PC-9 (cell line): ENCODE data around the gene ADARB2. TPM values are rescaled to one million over a fixed set of nuclear protein-coding genes. Genes with fewer than 3 reads are reported as not detected.

Source experiments
- BruUV-seq: library from RNA; stranded (reverse); fragments of 400-500 nt; replicated peaks from 2 replicates; lab custom pipeline; 2021; lab: Mats Ljungman, UMichigan
- CTCF ChIA-PET: fragments of 300-600 bp; sonication (Branson Sonifier 250); formaldehyde crosslinking; loops from one replicate; lab custom pipeline; 2022; ENCODE audit warnings: antibody characterized with exemption; lab: Charles Lee
- POLR2A ChIA-PET: fragments of 300-600 bp; sonication (Branson Sonifier 250); formaldehyde crosslinking; loops from one replicate; lab custom pipeline; 2022; ENCODE audit warnings: antibody characterized with exemption; ENCODE audit not compliant: unreplicated experiment; lab: Charles Lee
- DNase-seq, 2 experiments: peaks; one replicate each; pipeline versions ENCODE4 v3.0.0 to v3.0.0-alpha.2; 2015 to 2022; ENCODE audit warnings: mixed read lengths in 1 of 2
- H2AFZ ChIP-seq: fragments of 200-600 bp; sonication (generic); 2 replicates; pipeline ENCODE4 v1.8.1; 2017; ENCODE audit warnings: antibody characterized with exemption
- H3F3A ChIP-seq: fragments of 200-600 bp; sonication (generic); 2 replicates; pipeline ENCODE4 v1.8.1; 2017; ENCODE audit warnings: antibody characterized with exemption, mild to moderate bottlenecking, low read depth; ENCODE audit not compliant: insufficient read depth
- H3K27ac ChIP-seq: fragments of 200-600 bp; sonication (generic); 2 replicates; pipeline ENCODE4 v1.6.1; 2016; ENCODE audit warnings: mixed run types
- H3K27me3 ChIP-seq: fragments of 200-600 bp; sonication (generic); 2 replicates; pipeline ENCODE4 v1.6.1; 2016; ENCODE audit warnings: low read depth, mixed run types; ENCODE audit not compliant: insufficient read depth
- H3K36me3 ChIP-seq: fragments of 200-600 bp; sonication (generic); 2 replicates; pipeline ENCODE4 v1.6.1; 2016; ENCODE audit warnings: low read depth, mixed run types
- H3K4me1 ChIP-seq: fragments of 200-600 bp; sonication (generic); replicated peaks from 2 replicates; pipeline ENCODE4 v1.6.1; 2016; ENCODE audit warnings: mixed run types; ENCODE audit not compliant: insufficient read depth
- H3K4me2 ChIP-seq: fragments of 200-600 bp; sonication (generic); 2 replicates; pipeline ENCODE4 v1.6.1; 2017; ENCODE audit warnings: mixed run types
- H3K4me3 ChIP-seq: fragments of 200-600 bp; sonication (generic); 2 replicates; pipeline ENCODE4 v1.6.1; 2016; ENCODE audit warnings: mixed run types
- H3K79me2 ChIP-seq: fragments of 200-600 bp; sonication (generic); 2 replicates; pipeline ENCODE4 v1.6.1; 2017; ENCODE audit warnings: low read depth, mixed run types
- H3K9me2 ChIP-seq: fragments of 200-600 bp; sonication (generic); 2 replicates; pipeline ENCODE4 v1.8.1; 2017; ENCODE audit warnings: mild to moderate bottlenecking; ENCODE audit not compliant: insufficient read depth
- H3K9me3 ChIP-seq: fragments of 200-600 bp; sonication (generic); 2 replicates; pipeline ENCODE4 v1.8.1; 2016; ENCODE audit warnings: low read depth; ENCODE audit not compliant: insufficient read depth
- H4K20me1 ChIP-seq: fragments of 200-600 bp; sonication (generic); 2 replicates; pipeline ENCODE4 v1.8.1; 2017; ENCODE audit not compliant: insufficient read depth
- EZH2 ChIP-seq: fragments of 200-600 bp; sonication (generic); IDR thresholded peaks from 2 replicates; pipeline ENCODE4 v1.8.0; 2017; ENCODE audit warnings: antibody characterized with exemption, low read depth
- intact Hi-C: fragments of 100-400 bp; cut with micrococcal nuclease; formaldehyde crosslinking; loops from one replicate; pipeline ENCODE4 v1.10.0; 2022; ENCODE audit not compliant: unreplicated experiment
- total RNA-seq: library from RNA; stranded (reverse); gene quantifications from 2 replicates; pipeline ENCODE4 v1.2.3, GENCODE V29; 2021
- TF ChIP-seq, protein P1 (sequence below): fragments of 200-600 bp; sonication (generic); conservative IDR thresholded peaks from 2 replicates; pipeline ENCODE4 v1.6.1; 2017; ENCODE audit warnings: mixed run types, antibody characterized with exemption, mild to moderate bottlenecking, moderate library complexity

The ADARB2 gene
- total RNA-seq, 1 experiment from 2014 or later = not detected

DNA sequence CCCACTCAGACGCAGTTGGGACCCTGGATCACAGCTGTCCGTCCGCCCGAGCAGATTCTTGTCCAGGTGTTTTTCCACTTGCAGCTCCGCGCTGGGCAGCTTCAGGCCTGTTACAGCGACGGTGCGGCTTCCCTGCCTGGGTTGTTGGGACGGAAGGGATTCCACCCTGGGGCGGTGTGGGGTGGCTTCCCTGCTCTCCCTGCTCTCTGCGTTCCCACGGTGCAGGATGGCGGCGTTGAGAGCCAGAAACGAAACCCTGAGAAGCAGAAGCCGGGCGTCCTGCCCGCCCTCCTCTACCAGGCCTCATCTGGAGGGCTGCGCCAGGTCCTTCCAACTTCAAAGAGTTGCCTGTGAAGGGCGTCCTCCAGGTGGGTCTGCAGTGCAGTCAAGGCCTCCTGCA lies 194.4 kb downstream of the ADARB2 start:
- intact Hi-C loops = no loop called here
- POLR2A ChIA-PET = no interaction called here
- Histone ChIP-seq H3K4me2 (no peak overlapping the region), H3K9me3 (no peaks in the 10 kb centered on the region), H4K20me1 (no peaks in the 10 kb centered on the region), H3F3A (no peaks in the 10 kb centered on the region), H3K36me3 (no peaks in the 10 kb centered on the region), H3K79me2 (no peaks in the 10 kb centered on the region), H3K4me3 (no peak overlapping the region), H3K4me1 (no peaks in the 10 kb centered on the region), H3K27ac (no peak overlapping the region), H3K27me3 (peaks cover 57% of the 10 kb centered on the region), H2AFZ (no peak overlapping the region), H3K9me2 (no peaks in the 10 kb centered on the region)
- CTCF ChIA-PET = no interaction called here
- no TSS peak for BruUV-seq
- no peak for DNase-seq
- TF ChIP-seq EZH2 = no peak
- TF ChIP-seq, protein P1, sequence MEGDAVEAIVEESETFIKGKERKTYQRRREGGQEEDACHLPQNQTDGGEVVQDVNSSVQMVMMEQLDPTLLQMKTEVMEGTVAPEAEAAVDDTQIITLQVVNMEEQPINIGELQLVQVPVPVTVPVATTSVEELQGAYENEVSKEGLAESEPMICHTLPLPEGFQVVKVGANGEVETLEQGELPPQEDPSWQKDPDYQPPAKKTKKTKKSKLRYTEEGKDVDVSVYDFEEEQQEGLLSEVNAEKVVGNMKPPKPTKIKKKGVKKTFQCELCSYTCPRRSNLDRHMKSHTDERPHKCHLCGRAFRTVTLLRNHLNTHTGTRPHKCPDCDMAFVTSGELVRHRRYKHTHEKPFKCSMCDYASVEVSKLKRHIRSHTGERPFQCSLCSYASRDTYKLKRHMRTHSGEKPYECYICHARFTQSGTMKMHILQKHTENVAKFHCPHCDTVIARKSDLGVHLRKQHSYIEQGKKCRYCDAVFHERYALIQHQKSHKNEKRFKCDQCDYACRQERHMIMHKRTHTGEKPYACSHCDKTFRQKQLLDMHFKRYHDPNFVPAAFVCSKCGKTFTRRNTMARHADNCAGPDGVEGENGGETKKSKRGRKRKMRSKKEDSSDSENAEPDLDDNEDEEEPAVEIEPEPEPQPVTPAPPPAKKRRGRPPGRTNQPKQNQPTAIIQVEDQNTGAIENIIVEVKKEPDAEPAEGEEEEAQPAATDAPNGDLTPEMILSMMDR = no peak

DNA sequence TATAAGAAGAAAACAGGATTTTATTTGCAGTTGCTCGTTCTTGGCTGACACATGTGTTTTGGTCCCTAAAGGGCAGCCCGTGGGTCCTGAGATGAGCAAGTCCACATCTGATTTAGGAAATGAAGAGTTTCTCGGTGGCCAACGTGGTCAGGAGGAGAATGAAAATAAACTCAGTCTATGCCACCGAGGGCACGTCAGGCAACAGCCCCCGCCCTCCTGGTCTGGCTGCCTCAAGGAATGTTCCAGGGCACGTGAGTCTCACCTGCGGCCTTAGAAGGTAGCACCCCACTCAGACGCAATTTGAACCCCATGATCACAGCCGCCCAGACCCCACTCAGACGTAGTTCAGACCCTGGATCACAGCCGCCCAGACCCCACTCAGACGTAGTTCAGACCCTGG lies 197.2 kb downstream of the ADARB2 start:
- no peaks in the 10 kb centered on the region for H3K79me2 ChIP-seq
- intact Hi-C loops = no loop called here
- H3K9me2 ChIP-seq = no peaks in the 10 kb centered on the region
- no peak for DNase-seq
- H3K27ac ChIP-seq = no peak overlapping the region
- no peaks in the 10 kb centered on the region for H3K4me1 ChIP-seq
- ChIA-PET POLR2A (no interaction called here), CTCF (no interaction called here)
- peaks cover 57% of the 10 kb centered on the region for H3K27me3 ChIP-seq
- no peak overlapping the region for H3K4me2 ChIP-seq
- H3K9me3 ChIP-seq = no peaks in the 10 kb centered on the region
- no peaks in the 10 kb centered on the region for H3K36me3 ChIP-seq
- no peak for TF ChIP-seq EZH2
- TF ChIP-seq, protein P1 = no peak
- no peaks in the 10 kb centered on the region for H3F3A ChIP-seq
- no TSS peak for BruUV-seq
- no peaks in the 10 kb centered on the region for H4K20me1 ChIP-seq
- no peak overlapping the region for H2AFZ ChIP-seq
- no peak overlapping the region for H3K4me3 ChIP-seq

DNA sequence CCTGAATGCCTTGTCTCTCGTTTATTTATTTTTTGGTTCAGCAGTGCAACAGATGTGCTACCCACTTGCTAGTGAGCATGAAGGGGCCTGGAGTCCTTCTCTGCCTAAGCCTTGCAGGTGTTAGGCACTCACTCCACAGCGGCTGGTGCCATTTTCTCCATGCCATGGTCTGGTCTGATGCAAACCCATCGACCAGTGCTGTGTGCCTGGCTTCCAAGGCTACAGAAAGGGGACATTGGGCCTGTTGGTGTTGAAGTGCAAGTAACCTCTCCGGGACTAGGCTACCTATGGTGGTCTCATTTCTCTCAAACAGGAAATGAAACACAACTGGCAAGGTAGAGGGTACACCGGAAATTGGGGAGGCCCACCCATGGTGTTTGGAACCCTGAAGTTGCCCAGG lies 198.1 kb downstream of the ADARB2 start:
- ChIA-PET POLR2A (no interaction called here), CTCF (no interaction called here)
- DNase-seq = no peak
- intact Hi-C loops = no loop called here
- no peak overlapping the region for H3K27ac ChIP-seq
- no peaks in the 10 kb centered on the region for H3K4me1 ChIP-seq
- H3K79me2 ChIP-seq = no peaks in the 10 kb centered on the region
- H3K27me3 ChIP-seq = peaks cover 60% of the 10 kb centered on the region
- no peak overlapping the region for H2AFZ ChIP-seq
- H3K9me3 ChIP-seq = no peaks in the 10 kb centered on the region
- H3F3A ChIP-seq = no peaks in the 10 kb centered on the region
- BruUV-seq = no TSS peak
- H3K9me2 ChIP-seq = no peaks in the 10 kb centered on the region
- no peaks in the 10 kb centered on the region for H4K20me1 ChIP-seq
- H3K4me3 ChIP-seq = no peak overlapping the region
- H3K4me2 ChIP-seq = no peak overlapping the region
- TF ChIP-seq EZH2 = no peak
- TF ChIP-seq, protein P1 = no peak
- no peaks in the 10 kb centered on the region for H3K36me3 ChIP-seq
